GM20431 (cell line): ENCODE results near the gene QPRT.
"Not testable (repeated sequence)": the region's sequence is repeated elsewhere in the genome, so short reads cannot be mapped to it uniquely, and the experiment has no call there.

ENCODE experiments used
- in situ Hi-C: fragments of 300-500 bp; cut with MseI, MboI; formaldehyde crosslinking; loops from one replicate; pipeline ENCODE4 v1.15.0; 2020; ENCODE audit warnings: low sequenced_read_pairs; ENCODE audit not compliant: unreplicated experiment

Gene QPRT

DNA sequence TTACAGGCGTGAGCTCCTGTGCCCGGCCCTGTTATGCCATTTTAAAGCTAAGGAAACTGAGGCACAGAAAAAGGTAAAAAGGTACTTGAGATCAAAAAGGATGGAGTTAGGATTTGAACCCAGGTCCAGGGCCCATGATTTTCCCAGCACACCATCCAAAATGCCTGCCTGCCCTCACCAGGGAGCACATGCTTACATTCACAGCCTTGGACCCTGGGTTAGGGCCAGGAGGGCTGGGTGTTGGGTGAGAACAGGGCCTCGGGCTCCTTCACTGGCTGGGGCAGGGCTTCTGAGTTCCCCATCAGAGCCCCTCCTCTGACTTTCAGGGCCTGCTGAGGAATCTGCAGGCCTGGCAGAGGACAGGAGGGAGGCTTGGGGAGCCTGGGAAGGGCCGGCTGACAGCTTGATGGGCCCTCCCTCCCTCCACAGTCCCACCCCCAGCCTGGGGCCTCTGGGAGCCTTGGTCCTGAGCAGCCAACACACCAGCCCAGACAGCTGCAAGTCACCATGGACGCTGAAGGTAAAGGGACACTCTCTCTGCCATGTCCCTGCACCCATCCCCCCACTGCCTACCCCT, at the start of gene QPRT:
QPRT (plus strand) TSS at position 490 of the 577 bp plus-strand sequence; CDS start at position 508, 18 bp downstream.
- in situ Hi-C loops, result loop anchor here (25.0 kb wide), 1 partner anchor 334 kb away; the partner anchor contains the start of genes C16orf92 and DOC2A

DNA sequence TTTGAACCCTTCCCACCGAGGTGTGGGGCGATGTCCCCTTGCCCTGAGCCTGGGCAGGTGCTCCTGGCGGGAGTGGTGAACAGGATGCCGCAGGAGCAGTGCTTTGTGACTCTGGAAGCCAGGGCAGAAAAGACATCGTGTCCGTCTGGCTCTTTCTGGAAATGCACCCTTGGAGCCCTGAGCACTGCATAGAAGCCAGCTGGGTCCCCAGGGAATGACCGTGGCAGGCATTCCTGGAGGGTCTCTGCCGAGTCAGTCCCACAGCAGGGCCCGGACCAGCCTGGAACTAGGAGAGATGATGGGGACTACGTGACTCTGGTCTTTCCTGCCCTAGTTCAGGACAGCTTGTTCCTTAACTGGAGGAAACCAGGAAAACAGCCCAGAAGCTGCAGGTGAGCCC, 49.7 kb upstream of the QPRT start:
- in situ Hi-C loops, result not testable (repeated sequence)

DNA sequence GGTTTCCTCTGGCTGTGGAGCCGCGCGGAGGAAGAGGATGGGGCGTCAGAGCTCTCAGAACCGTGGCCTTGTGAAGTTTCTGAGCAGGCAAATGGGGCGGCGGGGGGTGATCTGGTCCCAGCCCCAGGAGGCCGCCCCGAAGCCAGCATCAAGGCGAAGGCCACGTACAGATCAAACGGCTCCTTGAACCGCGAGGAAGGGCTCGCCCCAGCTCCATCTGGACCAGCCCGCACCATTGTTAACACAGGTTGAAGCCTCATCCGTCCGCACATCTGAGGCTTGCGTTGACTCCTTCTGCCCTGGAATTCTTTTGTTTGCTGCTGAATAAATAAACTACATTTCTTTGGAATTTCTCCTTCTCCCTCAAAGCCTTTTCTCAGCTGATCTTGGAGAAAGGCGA, 47.3 kb upstream of the QPRT start:
- in situ Hi-C loops, result not testable (repeated sequence)

DNA sequence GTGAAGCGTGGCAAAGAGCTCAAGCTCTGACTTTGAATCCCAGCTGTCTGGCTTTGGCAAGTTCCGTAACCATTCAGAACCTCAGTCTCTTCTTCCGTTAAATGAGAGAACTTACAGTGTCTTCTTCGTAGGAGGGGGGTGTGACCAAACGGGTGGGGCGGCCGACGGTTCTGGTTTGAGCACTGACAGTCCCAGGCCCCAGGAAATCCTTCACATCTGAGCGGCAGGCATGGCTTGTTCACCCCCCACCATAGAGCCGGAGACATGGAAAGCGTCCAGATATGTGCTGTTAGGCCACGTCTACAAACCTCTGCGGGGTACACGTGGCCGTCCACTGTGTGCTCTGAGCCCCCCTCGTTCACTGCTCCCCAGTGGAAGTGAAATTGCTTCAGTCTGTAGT, 43.1 kb upstream of the QPRT start:
- in situ Hi-C loops, result not testable (repeated sequence)

DNA sequence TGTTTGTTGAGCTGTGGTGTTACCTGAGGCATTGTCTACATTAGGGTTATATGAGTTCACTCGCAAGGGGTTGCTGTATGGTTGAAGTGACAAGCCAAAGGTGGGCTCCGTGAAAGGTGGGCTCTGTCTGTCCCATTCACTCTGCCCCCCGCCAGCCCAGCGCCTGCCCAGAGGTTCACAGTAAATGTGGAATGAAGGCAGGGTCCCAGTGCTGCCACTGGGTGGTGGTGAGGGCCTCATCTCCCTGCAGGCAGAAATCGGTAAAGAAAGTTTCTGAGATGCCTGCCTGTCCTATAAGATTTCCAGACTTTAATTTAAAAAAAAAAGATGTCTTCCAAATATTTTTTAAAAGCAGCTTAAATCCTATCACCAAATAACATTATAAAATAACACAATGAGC, 42.6 kb upstream of the QPRT start:
- in situ Hi-C loops, result not testable (repeated sequence)

DNA sequence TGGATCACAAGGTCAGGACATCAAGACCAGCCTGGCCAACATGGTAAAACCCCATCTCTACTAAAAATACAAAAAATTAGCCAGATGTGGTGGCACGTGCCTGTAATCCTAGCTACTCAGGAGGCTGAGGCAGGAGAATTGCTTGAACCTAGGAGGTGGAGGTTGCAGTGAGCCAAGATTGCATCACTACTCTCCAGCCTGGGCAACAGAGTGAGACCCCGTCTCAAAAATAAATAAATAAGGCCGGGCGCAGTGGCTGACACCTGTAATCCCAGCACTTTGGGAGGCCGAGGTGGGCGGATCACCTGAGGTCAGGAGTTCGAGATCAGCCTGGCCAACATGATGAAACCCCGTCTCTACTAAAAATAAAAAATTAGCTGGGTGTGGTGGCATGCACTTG, 40.2 kb upstream of the QPRT start:
- in situ Hi-C loops, result not testable (repeated sequence)

DNA sequence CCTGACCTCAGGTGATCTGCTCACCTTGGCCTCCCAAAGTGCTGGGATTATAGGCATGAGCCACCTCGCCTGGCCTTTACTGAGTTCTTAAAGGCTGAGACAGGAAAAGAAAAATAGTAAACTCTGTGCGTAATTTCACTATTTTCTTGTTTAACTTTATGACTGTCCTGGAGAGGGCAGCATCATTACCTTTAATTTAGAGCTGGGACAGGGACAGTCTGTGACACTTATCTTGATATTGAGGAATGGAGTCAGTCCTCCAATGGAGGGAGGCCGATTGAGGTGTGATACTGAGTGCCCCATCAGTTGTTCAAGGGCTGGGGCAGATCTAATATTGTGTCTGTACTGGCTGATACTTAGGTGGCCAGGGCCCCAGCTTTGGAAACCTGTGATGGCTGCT, 37.4 kb upstream of the QPRT start:
- in situ Hi-C loops, result no loop called here

DNA sequence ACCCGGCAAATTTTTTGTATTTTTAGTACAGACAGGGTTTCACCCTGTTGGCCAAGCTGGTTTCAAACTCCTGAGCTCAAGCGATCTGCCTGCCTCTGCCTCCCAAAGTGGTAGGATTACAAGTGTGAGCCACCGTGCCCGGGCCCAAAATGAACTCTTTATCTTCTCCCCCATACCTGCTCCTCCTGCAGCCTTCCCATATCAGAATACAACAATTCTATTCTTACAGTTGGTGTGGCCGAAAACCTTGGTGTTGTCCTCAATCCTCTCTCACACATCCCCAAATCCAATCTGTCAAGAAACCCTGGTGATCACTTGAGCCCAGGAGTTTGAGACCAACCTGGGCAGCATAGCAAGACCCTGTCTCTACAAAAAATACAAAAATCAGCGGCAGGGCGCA, 35.4 kb upstream of the QPRT start:
- in situ Hi-C loops, result no loop called here

DNA sequence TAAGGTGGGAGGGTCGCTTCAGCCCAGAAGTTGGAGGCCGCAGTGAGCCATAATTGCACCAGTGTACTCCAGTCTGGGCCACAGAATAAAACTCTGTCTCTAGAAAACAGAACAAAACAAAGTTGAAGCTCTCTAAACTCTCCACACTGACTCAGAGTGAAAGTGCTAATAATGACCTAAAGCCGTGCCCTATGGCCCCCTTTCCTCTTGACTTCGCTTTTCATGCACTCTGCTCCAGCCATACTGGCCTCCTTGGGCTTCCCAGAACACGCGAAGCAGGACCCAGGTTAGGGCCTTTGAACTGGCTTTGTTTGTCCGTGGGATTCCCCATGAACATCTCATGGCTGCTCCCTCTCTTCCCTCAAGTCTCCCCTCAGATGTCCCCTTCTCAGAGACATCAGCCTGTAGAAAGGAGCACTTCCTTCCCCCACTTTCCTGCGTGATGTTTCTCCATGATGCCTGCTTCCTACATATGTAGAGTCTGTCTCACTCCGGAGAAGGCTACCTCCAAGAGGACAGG, 34.6 kb upstream of the QPRT start:
- in situ Hi-C loops, result no loop called here

DNA sequence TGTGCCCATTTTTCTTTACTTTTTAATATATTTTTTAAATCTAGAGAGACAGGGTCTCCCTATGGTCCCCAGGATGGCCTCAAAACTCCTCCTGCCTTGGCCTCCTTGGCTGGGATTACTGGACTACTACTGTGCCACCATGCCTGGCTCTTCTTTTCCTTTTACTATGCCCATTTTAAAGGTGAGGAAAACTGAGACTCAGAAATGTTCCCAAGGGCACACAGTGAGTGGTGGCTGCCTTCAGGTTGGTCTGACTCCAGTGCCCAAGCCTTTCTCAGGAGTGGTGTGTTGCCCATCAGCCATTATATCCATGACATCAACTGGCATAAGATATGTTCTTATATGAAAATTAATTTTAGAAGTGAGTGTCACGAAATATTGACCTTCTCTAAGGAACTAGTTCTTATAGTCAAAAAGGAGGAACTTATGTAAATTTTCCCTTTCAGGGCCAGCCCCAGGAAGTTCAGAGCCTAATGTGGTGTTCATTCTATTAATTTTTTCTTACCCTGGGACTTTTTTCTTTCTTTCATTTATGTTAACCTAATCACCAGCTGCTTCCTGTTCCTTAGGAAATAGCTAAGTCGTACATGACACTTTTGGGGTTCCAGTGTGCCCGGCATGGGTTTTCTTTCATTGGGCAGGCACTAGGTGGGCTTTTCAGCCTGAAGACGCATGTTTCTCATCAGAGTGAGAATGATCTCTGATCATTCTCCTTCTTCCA, 33.8 kb upstream of the QPRT start:
- in situ Hi-C loops, result no loop called here

DNA sequence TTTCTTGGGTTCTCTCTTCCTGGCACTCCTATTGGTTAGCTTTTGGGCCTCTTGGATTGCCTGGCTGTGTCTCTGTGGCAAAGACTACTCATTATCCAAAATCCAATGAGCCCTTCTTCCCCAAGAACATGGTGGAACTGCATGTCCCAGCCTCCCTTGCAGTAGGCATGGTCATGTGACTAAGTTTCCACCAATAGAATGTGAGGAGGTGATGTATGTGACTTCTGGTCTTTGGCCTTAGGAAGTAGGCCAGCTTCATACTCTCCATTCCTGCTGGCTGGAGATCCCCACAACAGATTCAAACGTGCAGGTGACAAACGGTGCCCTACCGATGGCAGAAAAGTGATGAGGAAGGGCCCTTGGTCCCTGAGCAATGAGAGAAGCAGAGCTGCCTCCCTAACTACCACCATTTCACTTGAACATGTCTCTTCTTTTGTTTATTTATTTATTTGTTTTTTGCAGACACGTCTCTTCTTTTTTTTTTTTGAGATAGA, 33.2 kb upstream of the QPRT start:
- in situ Hi-C loops, result no loop called here

DNA sequence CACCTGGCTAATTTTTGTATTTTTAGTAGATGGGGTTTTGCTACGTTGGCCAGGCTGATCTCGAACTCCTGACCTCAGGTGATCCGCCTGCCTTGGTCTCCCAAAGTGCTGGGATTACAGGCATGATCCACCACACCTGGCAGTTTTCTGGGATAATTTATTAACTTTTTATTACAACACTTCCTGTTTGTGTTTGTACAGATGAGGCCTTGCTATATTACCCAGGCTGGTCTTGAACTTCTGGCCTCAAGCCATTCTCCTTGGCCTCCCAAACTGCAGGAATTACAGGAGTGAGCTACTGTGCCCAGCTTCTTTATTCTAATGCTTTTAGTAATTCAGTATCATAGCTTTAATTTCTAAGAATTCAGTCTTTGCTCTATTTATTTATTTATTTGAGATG, 32.0 kb upstream of the QPRT start:
- in situ Hi-C loops, result no loop called here

DNA sequence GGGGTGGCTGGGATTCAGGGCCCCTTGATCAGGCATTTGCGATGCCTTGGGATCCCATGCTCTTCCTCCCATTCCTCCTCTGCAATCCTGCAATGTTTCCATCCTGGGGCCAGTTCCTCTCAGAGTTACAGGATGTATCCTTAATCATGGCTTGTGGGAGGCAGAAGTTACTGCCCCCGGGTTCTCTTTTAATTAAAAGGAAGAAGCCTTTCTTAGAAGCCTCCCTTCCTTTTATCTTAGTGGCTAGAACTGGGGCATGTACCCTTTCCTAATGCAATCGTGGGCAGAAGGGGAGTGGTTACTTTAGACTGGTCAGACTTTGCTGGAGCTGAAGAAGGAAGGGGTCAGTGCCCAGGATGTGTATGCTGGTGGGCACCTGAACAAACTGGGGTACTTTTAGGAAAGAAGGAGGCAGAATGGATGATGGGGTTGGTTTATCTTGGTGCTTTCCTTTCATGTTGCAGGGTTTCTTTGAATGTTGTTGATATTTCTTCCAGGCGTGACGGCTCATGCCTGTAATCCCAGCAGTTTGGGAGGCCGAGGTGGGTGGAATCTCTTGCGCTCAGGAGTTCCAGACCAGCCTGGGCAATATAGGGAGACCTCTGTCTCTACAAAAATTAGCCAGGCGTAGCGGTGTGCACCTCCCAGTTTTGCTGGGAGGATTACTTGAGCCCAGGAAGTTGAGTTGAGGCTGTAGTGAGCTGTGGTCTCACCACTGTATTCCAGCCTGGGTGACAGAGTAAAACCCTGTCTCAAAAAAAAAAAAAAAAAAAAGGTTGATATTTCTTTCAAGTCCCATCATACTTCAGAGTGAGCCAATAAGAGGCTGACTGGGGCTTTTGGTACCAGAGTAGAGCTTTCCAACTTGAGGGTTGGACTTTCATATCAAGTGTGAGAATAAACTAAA, 29.1 kb upstream of the QPRT start:
- in situ Hi-C loops, result no loop called here

DNA sequence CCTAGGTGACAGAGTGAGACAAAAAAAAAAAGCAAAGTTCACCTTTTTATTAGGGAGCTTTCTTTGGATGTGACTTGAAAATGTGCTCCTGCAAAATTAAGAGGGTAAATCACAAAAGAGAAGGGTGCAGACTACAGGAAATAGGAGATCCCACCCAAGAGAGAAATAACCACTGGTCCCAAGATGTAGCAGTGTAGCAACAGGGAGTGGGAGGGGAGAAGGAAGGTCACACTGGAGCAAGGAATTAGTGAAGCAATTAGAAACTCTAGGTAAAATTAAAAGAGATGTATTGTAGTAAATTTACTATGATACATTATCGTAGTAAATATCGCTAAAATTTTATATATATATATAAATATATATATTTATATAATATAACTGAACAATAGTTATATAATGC, 28.2 kb upstream of the QPRT start:
- in situ Hi-C loops, result no loop called here

DNA sequence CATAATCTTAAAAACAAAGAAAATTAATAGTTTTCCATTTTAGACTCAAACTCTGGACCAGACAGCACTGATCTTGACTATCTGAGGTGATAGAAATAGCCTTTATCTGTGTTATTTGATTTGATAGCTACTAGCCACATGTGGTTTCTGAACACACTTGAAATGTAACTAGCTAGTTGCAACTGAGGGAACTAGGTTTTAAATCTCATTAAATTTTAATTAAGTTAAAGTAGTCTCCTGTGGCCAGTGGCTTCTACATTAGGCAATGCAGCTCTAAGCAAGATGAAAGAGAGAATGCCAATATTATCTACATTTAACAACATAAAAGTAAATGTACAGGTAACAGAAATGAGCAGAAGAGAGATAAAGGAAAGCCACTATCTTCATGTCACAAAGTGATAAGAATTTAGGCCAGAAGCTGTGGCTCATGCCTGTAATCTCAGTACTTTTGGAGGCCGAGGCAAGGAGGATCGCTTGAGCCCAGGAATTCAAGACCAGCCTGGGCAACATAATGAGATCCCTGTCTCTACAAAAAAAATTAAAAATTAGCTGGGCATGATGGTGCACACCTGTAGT, 27.1 kb upstream of the QPRT start:
- in situ Hi-C loops, result no loop called here

DNA sequence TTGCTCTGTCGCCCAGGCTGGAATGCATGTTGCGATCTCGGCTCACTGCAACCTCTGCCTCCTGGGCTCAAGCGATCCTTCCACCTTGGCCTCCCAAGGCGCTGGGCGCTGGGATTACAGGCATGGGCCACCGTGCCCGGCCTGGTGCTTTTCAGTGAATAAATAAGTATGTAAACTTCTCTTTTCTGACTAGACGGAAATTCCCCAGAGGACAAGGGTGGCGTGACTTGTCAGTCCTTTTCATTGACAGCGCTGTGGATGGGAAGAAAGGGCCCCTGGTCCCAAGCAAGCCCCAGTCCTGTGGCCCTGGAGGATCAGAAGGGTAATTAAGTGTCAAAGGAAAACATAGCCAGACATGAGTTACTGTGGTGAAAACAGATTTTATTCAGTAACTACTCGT, 25.5 kb upstream of the QPRT start:
- in situ Hi-C loops, result no loop called here

DNA sequence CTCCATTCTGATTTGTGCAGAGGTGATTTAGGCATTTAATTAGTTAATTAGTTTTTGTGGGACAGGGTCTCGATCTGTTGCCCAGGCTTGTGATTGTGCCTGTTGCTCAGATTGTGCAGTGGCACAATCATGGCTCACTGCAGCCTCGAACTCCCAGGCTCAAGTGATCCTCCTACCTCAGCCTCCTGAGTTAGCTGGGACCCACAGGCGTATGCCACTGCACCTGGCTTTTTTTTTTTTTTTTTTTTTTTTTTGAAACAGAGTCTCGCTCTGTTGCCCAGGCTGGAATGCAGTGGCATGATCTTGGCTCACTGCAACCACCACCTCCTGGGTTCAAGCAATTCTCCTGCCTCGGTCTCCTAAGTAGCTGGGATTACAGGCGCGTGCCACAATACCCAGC, 25.1 kb upstream of the QPRT start:
- in situ Hi-C loops, result not testable (repeated sequence)

DNA sequence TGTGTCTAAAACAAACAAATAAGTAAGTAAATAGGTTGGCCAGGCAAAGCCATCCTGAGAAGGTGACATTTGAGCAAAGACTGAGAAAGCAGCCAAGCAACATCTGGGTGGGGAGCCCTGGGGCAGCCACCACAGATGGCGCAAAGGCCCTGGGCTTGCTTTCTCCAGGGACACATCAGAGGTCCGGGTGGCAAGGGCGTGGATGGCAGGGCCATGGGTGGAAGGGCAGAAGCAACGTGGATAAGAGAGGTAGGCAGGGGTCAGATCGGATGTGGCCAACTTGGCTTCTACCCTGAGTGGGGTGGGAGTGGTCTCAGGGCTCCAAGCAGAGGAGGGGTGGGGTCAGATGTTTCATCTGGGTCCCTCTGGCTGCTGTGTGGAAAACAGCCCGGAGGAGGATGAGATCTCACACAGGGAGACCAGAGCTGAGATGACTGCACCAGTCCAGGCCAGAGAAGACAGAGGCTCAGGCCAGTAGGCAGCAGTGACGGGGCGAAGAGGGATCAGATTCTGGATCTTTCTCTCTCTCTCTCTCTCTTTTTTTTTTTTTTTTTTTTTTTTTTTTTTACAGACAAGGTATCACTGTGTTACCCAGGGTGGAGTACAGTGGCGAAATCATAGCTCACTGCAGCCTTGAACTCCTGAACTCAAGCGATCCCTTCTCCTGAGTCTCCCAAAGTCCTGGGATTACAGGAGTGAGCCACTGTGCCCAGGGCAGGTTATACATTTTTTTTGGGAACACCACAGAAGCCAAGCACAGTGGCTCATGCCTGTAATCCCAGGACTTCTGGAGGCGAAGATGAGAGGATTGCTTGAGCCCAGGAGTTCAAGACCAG, 22.1 kb upstream of the QPRT start:
- in situ Hi-C loops, result no loop called here

DNA sequence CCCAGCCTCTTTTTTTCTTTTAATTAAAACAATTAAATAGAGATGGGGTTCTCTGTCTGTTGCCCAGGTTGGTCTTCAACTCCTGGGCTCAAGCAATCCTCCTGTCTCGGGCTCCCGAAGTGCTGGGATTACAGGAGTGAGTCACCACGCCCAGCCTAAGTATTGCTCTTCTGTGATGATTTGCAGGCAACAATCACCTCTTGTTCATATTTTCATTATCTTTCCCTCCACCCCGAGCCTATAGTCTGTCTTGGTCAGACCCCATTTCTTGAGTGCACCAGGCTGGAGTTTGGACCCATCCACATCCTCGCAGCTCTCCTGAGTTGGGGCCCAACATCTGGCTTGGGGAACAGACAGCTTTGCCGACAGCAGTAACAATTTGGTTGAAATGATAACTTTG, 20.3 kb upstream of the QPRT start:
- in situ Hi-C loops, result no loop called here
